Activated CD4-positive, alpha-beta T cell treated with anti-CD3 and anti-CD28 coated beads for 1 hour (primary cell): ENCODE data around the gene MTFMT.
"Not testable (repeated sequence)": the region's sequence is repeated elsewhere in the genome, so short reads cannot be mapped to it uniquely, and the experiment has no call there.

ENCODE experiments used
- DNase-seq: peaks from one replicate; pipeline ENCODE4 v3.0.0-alpha.2; 2020

Gene MTFMT

DNA sequence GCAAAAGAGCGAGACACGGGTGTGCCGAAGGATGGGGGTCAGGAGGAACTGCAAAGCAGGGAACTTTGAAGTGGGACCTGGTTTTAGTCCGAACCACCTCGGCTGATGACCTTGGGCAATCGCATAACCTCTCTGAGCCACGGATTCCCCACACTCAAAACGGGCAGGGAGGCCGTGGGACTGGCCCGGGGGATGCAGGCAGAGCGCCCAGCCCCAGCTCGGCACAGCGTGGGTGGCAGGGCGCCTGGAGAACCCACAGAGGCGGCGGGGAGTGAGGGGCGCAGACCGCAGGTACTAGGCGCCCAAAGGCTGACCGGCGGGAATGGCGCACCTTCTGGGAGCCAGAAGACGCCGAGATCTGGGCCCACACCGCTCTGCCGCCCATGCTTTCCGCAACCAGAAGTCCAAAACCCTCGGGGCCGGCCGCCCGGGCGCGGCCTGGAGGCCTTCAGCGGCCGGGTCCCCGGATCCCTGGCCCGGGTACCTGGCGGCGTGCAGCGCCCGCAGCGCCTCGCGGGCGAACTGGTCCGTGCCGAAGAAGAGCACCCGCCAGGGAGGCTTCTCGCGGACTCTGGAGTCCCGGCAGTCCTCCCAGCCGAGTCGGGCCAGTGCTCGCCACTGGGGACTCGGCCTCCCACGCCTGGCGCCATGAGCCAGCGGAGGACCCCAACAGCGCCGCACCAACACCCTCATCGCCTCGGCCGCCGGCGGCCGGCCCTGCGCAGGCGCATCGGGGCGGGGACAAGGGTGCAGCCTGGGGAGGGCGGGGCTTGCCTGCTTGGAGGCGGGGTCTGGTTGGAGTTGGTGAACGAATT lies at the start of gene MTFMT:
Gene MTFMT, minus strand, starts transcription at position 719 of the 815 bp plus-strand sequence. Its CDS starts 26 bp downstream, at position 693.
- peak; percentile 88 for DNase-seq

DNA sequence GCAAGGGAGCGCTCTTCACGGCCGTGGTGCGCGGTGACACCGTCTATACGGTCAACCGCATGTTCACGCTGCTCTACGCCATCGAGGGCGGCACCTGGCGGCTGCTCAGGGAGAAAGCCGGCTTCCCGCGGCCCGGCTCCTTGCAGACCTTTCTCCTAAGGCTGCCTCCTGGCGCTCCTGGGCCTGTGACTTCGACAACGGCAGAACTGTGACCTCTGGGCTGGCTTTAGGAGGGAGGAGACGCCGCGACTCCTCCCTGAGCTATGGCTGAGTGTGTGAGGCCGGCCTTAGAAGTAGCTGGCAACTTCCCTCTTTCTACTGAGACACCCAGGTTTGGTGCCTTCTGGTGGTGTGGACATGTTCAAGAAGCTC lies 48.5 kb upstream of the MTFMT start:
- DNase-seq, result peak; percentile 29

DNA sequence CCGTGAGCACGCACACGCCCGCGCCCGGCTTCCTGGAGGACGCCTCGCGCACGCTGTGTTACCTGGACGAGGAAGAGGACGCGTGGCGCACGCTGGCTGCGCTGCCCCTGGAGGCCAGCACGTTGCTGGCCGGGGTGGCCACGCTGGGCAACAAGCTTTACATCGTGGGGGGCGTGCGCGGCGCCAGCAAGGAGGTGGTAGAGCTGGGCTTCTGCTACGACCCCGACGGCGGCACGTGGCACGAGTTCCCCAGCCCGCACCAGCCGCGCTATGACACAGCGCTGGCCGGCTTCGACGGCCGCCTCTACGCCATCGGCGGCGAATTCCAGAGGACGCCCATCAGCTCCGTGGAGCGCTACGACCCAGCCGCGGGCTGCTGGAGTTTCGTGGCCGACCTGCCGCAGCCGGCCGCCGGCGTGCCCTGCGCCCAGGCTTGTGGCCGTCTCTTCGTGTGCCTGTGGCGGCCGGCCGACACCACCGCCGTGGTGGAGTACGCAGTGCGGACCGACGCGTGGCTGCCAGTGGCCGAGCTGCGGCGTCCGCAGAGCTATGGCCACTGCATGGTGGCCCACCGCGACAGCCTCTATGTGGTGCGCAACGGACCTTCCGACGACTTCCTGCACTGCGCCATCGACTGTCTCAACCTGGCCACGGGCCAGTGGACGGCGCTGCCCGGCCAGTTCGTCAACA lies 48.0 kb upstream of the MTFMT start:
- no peak for DNase-seq

DNA sequence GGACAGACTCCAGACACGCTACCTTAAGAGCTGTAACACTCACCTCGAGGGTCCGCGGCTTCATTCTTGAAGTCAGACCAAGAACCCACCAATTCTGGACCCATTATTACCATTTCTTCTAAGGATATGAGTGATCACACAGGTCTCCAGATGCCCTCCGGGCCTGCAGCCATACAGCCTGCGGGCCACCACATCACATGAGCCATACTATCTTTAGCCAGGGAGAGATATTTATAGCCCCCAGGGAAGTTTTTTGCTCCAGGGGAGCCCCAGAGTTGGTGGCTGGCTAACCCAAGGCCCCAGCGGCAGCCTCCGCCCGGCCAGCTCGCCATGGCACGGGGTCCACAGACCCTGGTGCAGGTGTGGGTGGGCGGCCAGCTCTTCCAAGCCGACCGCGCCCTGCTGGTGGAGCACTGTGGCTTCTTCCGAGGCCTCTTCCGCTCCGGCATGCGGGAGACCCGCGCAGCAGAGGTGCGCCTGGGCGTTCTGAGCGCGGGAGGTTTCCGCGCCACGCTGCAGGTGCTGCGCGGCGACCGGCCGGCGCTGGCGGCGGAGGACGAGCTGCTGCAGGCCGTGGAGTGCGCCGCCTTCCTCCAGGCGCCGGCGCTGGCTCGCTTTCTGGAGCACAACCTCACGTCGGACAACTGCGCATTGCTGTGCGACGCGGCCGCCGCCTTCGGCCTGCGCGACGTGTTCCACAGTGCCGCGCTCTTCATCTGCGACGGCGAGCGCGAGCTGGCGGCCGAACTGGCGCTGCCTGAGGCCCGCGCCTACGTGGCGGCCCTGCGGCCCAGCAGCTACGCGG lies 47.2 kb upstream of the MTFMT start, which contains the start of gene KBTBD13:
Gene KBTBD13, plus strand, starts transcription at position 261 of the 805 bp plus-strand sequence. Its CDS starts 70 bp downstream, at position 331.
- DNase-seq, result no peak

DNA sequence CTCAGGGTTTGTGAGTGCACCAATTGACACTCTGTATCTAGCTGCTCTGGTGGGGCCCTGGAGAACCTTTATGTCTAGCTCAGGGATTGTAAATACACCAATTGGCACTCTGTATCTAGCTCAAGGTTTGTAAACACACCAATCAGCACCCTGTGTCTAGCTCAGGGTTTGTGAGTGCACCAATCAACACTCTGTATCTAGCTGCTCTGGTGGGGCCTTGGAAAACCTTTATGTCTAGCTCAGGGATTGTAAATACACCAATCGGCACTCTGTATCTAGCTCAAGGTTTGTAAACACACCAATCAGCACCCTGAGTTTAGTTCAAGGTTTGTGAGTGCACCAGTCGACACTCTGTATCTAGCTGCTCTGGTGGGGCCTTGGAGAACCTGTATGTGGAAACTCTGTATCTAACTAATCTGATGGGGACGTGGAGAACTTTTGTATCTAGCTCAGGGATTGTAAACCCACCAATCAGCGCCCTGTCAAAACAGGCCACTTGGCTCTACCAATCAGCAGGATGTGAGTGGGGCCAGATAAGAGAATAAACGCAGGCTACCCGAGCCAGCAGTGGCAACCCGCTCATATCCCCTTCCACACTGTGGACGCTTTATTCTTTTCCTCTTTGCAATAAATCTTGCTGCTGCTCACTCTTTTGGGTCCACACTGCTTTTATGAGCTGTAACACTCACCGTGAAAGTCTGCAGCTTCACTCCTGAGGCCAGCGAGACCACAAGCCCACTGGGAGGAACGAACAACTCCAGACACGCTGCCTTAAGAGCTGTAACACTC lies 46.4 kb upstream of the MTFMT start:
- DNase-seq, result not testable (repeated sequence)

DNA sequence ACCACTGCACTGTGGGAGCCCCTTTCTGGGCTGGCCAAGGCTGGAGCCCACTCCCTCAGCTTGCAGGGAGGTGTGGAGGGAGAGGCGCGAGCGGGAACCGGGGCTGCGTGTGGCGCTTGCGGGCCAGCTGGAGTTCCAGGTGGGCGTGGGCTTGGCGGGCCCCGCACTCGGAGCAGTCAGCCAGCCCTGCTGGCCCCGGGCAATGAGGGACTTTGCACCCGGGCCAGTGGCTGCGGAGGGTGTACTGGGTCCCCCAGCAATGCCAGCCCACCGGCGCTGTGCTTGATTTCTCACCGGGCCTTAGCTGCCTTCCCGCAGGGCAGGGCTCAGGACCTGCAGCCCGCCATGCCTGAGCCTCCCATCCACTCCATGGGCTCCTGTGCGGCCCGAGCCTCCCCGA lies 45.5 kb upstream of the MTFMT start:
- DNase-seq, result not testable (repeated sequence)

DNA sequence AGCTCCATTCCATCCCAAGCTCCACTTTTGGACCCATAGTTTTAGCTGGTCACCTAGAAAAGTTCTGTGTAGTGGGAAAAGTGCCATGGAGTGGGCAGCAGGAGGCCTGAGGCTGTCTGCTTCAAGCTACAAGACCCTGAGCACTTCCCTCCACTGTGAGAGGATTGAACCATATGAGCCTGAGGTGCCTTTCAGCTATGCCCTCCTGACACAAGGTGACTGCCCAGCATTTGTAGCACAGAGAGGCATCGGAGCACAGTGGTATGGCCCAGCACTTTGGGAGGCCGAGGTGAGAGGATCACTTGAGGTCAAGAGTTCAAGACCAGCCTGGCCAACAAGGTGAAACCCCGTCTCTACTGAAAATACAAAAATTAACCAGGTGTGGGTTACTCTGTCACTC lies 43.2 kb upstream of the MTFMT start:
- no peak for DNase-seq

DNA sequence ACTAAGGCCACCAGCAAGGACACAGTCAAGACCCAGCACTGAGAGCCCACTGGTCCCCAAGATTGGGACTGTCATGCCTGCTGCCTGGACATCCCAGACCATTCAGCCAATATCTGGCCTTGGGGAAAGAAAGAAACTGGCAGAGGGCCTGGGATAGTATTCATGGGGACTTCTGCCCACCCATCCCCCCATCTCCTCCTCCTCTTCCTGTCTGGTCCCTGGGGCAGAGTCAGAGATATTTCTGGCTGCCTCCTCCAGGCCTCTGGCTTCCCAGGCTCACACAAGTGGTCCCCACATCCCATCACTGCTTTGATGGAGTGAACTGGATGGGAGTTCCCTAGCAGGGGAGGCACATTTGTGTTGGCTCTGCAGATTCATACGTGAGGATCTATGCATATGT lies 42.6 kb upstream of the MTFMT start:
- DNase-seq, result no peak

DNA sequence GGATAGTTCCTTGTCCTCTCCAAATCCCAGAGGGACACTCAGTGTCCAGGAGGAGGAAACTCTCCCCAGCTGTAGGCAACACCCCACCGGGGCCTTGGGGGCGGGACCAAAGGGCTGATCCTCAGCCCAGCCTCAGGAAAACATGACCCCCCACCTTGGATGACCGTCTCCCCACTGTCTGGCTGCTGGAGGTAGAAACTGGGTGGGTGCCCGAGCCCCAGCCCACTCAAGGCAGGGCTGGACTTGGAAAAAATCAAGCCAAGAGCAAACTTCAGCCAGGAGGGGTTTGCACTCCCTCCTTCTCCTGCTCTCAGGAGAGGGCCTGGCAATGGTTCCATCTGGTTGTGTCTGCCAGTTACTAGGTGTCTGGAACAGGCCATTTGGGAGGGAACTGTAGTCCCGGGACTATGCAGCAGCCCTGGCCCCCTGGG lies 42.0 kb upstream of the MTFMT start:
- DNase-seq, result no peak

DNA sequence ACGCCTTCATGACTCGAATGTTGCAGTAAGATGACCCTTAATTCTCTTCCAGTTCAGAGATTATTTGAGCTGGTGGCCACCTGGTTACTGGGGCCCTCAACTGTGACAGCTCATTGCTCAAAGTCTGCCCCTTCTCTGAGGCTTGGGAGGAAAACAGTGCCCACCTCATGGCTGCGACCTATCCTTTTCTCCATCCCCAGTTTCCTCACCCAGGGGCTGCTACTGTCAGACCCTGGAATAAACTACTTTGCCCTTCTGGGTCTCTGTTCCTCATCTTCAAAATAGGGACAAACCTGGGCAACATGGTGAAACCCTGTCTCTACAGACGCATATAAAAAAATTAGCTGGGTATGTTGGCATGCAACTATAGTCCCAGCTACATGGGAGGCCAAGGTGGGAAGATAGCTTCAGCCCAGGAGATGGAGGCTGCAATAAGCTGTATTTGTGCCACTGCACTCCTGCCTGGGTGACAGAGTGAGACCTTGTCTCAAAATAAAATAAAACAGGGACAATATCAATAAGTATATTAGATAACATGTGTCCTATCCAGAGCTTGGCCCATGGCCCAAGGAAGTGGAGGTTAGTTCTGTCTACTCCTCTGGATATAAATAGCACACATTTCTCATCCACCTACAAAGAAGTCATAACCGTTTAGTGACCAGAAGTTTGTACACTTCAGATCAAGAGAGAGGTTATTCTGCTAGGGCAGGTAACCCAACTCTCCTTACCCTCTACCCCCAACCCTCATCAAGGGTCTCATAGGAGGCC lies 40.5 kb upstream of the MTFMT start:
- DNase-seq, result no peak

DNA sequence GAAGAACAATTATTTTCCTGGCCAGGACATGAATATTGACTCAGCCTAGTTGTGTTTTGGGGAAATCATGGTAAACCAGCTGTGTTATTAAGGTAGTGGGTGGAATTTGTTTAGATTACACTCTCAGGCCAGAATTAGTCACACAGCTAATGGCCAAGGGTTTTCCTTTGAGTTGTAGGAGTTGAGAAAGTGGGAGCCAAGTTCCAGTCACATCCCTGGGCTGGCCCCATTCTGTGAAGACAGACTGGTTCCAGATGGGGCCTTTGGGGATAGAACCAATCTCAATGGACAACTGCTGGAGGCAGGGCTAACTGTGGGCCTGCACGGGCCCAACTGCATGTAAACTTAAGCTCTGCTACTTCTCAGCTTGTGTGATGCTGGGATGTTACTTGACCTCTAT lies 39.7 kb upstream of the MTFMT start:
- no peak for DNase-seq

DNA sequence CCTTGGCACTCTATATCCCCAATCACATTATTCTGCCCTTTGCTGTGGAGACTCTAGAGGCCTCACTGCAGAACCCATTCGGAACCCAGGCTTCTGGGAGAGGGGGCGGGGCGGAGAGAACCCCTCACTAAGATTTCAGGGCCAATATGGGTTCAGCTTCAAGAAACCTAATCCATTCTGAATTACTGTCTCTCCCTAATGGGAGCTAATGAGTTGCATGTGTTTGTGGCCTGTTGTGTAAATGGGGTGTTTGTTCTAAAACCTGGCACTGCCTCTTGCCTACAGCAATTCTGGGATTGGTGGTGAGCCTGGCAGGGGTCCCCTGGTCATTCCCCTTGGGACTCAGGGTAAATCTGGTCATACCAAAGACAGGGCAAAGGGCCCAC lies 39.0 kb upstream of the MTFMT start:
- DNase-seq, result no peak

DNA sequence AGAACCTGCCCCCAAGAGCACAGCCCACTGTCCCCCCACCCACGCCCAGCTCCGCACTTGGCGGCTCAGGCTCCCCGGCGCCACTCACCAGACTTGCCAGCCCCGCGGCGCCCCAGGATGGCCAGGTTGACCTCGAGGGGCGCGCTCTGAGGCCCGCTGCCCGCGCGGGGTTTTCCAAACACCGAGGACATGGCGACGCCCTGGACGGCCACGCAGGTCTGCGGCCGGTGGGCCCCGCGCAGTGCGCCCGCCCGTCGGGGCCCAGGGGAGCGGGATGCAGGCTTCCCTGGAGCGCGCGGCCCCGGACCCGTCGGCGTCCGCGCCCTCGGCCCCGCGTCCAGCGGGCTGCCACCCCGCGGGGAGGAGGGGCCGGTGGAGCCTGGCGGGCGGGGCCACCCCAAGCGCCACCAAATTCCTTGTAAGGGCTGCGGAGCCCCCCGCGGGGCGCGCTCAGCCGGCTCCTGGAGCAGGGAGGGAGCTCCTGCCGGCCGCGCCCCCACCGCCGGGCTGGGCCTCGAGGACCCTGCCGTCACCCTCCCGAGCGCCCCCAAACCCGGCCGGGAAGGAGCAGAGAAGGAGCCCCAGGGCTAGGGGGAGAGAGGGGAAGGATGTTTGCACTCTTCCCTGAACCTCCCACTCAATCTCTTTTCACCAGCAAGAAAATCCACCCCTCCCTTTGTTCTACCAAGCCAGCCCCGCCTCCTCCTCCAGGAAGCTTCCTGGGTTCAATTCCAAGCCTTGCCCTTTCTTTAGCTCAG lies 38.4 kb upstream of the MTFMT start, which contains the start of gene RASL12:
Gene RASL12, minus strand, starts transcription at position 347 of the 758 bp plus-strand sequence. Its CDS starts 156 bp downstream, at position 191.
- DNase-seq, result no peak

DNA sequence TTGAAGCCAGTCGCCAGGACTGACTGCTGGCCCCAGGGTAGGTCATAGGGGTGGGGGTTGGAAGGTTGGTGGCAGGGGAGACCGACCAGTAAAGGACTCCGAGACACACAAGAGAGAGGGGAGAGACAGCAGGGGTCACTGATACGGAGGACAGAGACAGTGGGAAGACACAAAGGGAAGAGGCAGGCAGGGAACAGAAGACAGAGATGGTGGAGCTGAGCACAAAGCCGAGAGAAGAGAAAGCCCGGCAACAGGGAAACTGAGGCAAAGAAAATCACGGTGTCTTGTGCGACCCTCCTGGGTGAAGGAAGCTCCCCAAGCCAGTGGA lies 37.8 kb upstream of the MTFMT start:
- no peak for DNase-seq

DNA sequence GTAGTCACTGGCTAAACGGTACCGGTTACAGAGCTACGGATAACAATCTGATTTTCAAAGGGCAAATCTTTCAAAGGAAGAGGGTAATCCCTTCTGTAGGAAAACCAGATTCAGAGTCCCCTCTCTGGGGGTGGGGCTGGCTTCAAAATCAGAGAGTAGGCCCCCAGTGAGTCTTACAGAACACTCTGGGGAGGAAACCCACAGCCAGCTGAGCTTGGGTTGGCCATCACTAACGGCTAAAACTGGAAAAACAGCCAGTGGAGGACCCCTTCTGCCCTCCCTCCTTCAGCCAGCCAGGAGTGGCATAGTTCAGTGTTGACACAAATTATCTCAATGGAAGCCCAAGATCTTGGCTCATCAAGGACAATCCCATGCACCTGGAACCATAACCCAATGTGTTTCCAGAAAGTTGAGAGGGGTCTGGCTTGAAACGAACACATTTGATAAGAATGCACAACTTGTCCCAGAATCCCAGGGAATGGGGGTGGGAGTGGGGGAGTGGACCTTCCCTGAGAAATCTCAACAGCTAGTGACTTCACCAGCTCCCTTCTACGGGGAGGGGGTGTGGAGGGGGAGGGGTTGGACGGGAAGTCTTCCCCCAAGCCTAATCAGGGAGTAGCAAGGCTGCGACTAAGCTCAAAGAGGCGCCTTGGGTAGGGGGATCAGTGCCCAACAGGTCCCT lies 37.3 kb upstream of the MTFMT start:
- DNase-seq, result no peak

DNA sequence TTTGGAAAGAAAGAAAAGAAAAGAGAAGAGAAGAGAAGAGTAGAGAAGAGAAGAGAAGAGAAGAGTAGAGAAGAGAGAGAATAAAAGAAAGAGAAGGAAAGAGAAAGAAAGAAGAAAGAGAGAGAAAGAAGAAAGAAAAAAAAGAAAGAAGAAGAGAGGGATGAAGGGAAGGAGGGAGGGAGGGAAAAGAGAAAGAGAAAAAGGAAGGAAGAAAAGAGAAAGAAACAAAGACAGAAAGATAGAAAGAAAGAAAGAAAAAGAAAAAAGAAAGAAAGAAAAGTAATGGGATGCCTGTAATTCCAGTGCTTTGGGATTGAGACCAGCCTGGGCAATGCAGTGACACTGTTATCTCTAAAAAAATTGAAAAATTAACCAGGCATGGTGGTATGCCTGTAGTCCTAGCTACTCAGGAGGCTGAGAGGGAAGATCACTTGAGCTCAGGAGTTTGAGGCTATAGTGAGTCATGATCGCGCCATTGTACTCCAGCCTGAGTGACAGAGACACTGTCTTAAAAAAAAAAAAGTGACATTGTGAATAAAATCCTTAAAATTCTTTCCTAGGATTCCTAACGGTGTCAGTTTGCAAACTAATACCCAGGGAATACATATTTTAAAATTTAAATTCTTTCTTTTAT lies 36.7 kb upstream of the MTFMT start:
- DNase-seq, result no peak

DNA sequence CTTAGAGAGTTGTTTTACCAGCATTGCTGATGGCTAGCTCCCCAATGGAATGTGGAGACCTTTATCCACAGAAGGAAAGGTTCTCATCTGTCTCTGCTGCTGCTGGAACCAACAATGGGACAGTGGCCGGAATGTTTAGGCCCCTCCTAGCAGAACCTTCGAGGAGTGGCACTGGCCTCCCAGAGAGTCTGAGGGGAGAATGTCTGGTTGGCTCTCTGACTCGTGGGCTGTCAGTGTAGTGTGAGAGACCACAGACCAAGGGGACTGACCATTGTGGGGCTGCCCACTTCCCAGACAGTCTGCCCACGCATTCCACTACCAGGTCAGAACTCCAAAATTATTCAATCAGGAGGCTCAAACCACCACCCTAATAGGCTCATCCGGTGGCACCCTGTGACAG lies 33.3 kb upstream of the MTFMT start:
- DNase-seq, result no peak

DNA sequence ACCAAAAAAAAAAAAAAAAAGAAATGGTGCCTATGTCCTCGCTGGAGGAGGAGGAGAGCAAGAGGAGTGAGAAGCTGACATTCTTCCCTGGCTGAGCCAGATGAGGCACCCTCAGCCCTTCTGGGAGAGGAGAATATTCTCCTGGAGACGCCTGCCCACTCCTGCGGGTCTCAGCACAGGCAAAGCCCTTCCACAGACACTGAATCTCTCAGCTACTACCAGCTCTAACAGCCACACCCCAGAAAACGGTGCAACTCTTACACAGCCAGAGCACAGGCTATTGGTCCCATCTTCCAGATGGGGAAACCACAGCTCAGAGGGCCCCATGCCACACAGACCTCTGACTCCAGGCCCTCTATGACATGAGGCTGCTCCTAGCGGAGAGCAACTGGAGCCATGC lies 32.6 kb upstream of the MTFMT start:
- no peak for DNase-seq

DNA sequence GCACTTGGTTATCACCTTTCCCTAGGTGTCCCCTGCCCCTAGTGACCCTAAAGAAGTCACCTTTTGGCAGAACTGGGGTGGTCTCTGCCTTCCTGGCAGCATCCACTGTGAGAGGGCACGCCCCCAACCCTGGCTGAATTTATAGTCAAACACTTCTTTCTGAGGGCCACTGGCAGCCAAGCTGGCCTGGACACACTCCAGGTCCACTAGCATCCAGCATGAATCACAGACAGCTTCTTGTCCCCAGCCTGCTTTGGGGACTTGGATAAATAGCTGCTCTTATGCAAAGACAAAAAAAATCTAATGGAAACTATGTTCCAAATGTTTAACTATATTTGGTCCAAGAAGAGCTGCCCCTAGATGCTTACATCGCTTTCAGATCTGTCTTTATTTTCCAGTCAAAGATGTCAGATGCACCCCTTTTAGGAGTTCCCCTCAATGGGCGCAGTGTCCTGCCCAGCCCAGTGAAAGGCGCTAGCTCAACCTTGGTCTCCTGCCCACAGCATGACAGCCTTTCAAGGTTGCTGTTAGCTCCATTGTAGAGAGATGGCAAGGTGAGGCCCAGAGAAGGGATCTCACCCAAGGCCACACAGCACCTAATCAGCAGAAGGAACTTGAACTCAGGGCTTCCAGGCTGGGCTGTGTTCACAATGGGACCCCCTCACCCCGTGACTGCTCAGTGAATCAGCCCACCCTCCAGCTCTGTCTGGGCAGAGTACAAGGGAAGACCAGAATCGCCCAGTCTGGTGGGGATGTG lies 31.4 kb upstream of the MTFMT start:
- no peak for DNase-seq
